ENCODE measurements around the gene ERAP2. TPM values are rescaled to one million over a fixed set of nuclear protein-coding genes. Genes with fewer than 3 reads are reported as not detected.

Gene ERAP2
- total RNA-seq, 1 donor from 2014 or later: 51.3 TPM

DNA sequence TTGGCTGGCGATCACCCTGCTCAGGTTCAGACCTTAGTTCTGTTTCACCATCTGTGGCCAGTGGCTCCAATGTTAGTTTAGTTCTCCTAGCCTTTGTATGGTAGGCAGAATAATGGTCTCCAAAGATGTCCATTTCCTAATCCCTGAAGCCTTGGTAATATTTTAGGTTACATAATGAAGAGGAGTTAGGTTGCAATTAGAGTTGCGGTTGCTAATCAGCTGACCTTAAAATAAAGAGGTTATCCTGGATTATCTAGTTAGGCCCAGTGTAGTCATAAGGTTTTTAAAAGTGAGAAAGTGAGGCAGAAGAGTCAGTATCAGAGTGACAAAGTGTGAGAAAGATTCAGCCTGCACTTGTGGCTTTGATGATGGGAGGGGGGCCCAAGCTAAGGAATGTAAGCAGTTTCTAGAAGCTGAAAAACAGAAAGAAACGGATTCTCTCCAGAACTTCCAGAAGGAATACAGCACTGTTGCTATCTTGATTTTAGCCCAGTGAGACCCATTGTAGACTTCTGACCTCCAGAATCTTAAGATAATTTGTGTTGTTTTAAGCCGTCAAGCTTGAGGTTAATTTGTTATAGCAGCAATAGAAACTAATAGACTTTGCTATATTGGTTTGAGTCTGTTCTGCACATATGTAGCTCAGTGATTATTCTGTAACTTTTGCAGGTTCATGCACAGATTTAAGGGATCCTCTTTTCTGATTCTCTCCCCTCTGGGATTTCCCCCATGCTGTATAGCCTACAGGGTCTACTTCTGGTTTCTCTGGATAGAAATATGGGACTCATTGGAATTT lies 81.2 kb downstream of the ERAP2 start:
- intact Hi-C loops (cut with micrococcal nuclease): loop anchor here (1.0 to 2.0 kb wide), 3 partner anchors 15 to 61 kb away; no protein-coding TSS in a partner anchor
- peak overlapping the region; percentile 84 for H3K27ac Mint-ChIP-seq

DNA sequence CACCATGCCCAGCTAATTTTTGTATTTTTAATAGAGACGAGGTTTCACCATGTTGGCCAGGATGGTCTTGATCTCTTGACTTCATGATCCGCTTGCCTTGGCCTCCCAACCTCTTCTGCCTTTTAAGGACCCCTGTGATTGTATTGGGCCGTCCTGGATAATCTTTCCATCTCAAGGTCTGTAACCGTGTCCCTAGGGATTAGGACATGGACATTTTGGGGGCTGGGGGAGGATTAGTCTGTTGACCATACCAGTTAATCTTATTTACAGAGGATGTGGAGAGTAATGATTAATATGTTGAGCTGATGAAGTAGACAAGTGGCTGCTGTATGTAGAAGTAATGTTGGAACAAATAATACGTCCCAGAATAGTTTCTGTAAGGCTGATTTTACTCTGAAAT lies 82.7 kb downstream of the ERAP2 start:
- peaks cover 3% of the 10 kb centered on the region for H3K9me3 Mint-ChIP-seq
- H3K4me3 Mint-ChIP-seq: peak overlapping the region; percentile 58
- intact Hi-C loops (cut with micrococcal nuclease): no loop called here
- H3K4me1 Mint-ChIP-seq: peaks cover 62% of the 10 kb centered on the region
- H3K27ac Mint-ChIP-seq: no peak overlapping the region
- peaks cover 20% of the 10 kb centered on the region for H3K36me3 Mint-ChIP-seq (ENCODE audit: low read depth)
- DNase-seq: no peak
- H3K27me3 Mint-ChIP-seq: no peaks in the 10 kb centered on the region

More for the DNA sequence above, 81.2 kb downstream of the ERAP2 start:
- peak overlapping the region; percentile 58 for H3K4me3 Mint-ChIP-seq
- DNase-seq: no peak
- peaks cover 61% of the 10 kb centered on the region for H3K4me1 Mint-ChIP-seq
- no peaks in the 10 kb centered on the region for H3K27me3 Mint-ChIP-seq
- H3K36me3 Mint-ChIP-seq (ENCODE audit: low read depth): peaks cover 15% of the 10 kb centered on the region
- H3K9me3 Mint-ChIP-seq: peaks cover 3% of the 10 kb centered on the region

DNA sequence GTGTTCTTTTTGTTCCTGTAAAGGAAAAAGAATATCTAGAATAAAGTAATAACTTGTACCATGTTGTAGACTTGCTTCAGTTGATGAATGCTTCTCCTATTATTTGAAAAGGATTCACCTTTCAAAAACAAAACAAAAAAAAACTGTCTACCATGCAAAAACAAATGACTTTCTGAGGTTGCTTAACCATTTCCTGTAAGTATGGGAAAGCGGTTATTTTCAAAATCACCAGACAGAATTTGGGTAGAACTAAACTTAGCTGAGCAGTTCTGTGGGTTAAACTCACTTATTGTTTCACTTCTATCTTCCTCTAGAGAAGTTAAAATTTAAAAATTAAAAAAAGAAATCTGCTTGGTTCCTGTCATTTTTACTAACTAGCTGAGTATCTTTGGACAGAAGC lies 84.8 kb downstream of the ERAP2 start:
- DNase-seq: peak; percentile 79
- H3K36me3 Mint-ChIP-seq (ENCODE audit: low read depth): peaks cover 23% of the 10 kb centered on the region
- no peaks in the 10 kb centered on the region for H3K27me3 Mint-ChIP-seq
- peak overlapping the region; percentile 66 for H3K27ac Mint-ChIP-seq
- H3K4me1 Mint-ChIP-seq: peaks cover 67% of the 10 kb centered on the region
- peak overlapping the region; percentile 57 for H3K4me3 Mint-ChIP-seq
- intact Hi-C loops (cut with micrococcal nuclease): loop anchor here (1.0 to 5.0 kb wide), 4 partner anchors 26 to 134 kb away; no protein-coding TSS in a partner anchor
- peaks cover 3% of the 10 kb centered on the region for H3K9me3 Mint-ChIP-seq

- no peak for DNase-seq
- Mint-ChIP-seq H3K27me3 (no peaks in the 10 kb centered on the region), H3K27ac (peak overlapping the region; percentile 92), H3K4me1 (peaks cover 60% of the 10 kb centered on the region), H3K36me3 (ENCODE audit: low read depth) (peaks cover 29% of the 10 kb centered on the region), H3K4me3 (peak overlapping the region; percentile 79), H3K9me3 (peaks cover 3% of the 10 kb centered on the region)
- intact Hi-C loops (cut with micrococcal nuclease): loop anchor here (5.0 kb wide), 1 partner anchor 40 kb away; no protein-coding TSS in a partner anchor
These were observed 86.3 kb downstream of the ERAP2 start for GRCh38 chr5:96962540-96962991.

DNA sequence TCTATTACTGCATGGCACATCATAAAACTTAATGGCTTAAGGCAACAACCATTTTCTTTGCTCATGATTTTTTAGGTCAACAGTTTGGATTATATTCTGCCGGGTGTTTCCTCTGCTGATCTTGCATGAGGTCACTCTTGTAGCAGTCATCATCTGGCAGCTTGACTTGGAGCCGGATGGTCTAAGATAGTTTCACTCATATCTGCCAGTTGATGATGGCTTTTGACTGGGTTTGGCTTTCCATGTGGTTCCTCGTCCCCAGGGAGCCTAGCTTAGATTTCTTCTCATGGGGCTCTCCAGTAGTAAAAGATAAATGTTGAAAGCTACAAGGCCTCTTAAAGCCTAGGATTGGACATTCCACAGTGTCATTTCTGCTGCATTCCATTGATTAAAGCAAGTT lies 87.0 kb downstream of the ERAP2 start:
- intact Hi-C loops (cut with micrococcal nuclease): loop anchor here (5.0 kb wide), 1 partner anchor 39 kb away; no protein-coding TSS in a partner anchor
- DNase-seq: peak; percentile 68
- Mint-ChIP-seq H3K27me3 (no peaks in the 10 kb centered on the region), H3K4me3 (peak overlapping the region; percentile 79), H3K4me1 (peaks cover 58% of the 10 kb centered on the region), H3K27ac (peak overlapping the region; percentile 92), H3K36me3 (ENCODE audit: low read depth) (peaks cover 27% of the 10 kb centered on the region), H3K9me3 (peaks cover 3% of the 10 kb centered on the region)

GRCh38 chr5:96966801-96967200 lies 90.5 kb downstream of the ERAP2 start:
- Mint-ChIP-seq H3K4me3 (no peak overlapping the region), H3K27me3 (no peaks in the 10 kb centered on the region), H3K9me3 (no peaks in the 10 kb centered on the region), H3K36me3 (ENCODE audit: low read depth) (peaks cover 23% of the 10 kb centered on the region), H3K27ac (no peak overlapping the region), H3K4me1 (peaks cover 57% of the 10 kb centered on the region)
- DNase-seq: no peak
- intact Hi-C loops (cut with micrococcal nuclease): loop anchor here (2.0 kb wide), 1 partner anchor 14 kb away; no protein-coding TSS in a partner anchor

DNA sequence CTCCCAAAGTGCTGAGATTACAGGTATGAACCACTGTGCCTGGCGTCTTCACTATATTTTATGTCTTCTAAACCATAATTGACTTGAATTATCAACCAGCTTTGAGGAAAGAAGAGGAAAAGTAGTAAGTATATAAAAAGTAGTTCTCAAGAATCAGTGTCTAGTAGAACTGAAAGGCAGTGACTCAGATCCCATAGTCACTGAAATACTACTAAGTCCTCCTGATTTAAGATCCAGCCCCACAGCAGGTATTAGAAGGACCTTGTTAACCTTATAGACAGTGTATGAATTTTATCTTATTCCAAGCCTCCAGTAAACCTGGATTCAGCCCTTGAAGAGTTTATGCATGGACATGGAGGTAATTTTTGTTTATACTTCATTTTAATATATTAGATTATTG lies 91.1 kb downstream of the ERAP2 start:
- Mint-ChIP-seq H3K27ac (no peak overlapping the region), H3K9me3 (no peaks in the 10 kb centered on the region), H3K27me3 (no peaks in the 10 kb centered on the region), H3K4me3 (no peak overlapping the region), H3K4me1 (peaks cover 58% of the 10 kb centered on the region), H3K36me3 (ENCODE audit: low read depth) (peaks cover 23% of the 10 kb centered on the region)
- intact Hi-C loops (cut with micrococcal nuclease): loop anchor here (2.0 kb wide), 1 partner anchor 15 kb away; no protein-coding TSS in a partner anchor
- DNase-seq: no peak

- Mint-ChIP-seq H3K4me1 (peaks cover 58% of the 10 kb centered on the region), H3K9me3 (no peaks in the 10 kb centered on the region), H3K36me3 (ENCODE audit: low read depth) (peaks cover 23% of the 10 kb centered on the region)
These were observed 91.8 kb downstream of the ERAP2 start for GRCh38 chr5:96968074-96968473.

GRCh38 chr5:96968614-96969013 lies 92.3 kb downstream of the ERAP2 start:
- H3K36me3 Mint-ChIP-seq (ENCODE audit: low read depth): peaks cover 23% of the 10 kb centered on the region
- peaks cover 55% of the 10 kb centered on the region for H3K4me1 Mint-ChIP-seq
- no peak for DNase-seq
- H3K4me3 Mint-ChIP-seq: no peak overlapping the region
- H3K27me3 Mint-ChIP-seq: no peaks in the 10 kb centered on the region
- intact Hi-C loops (cut with micrococcal nuclease): no loop called here
- no peaks in the 10 kb centered on the region for H3K9me3 Mint-ChIP-seq
- H3K27ac Mint-ChIP-seq: no peak overlapping the region

More at GRCh38 chr5:96968074-96968473, 91.8 kb downstream of the ERAP2 start:
- DNase-seq: no peak
- intact Hi-C loops (cut with micrococcal nuclease): no loop called here
- Mint-ChIP-seq H3K27me3 (no peaks in the 10 kb centered on the region), H3K27ac (no peak overlapping the region), H3K4me3 (no peak overlapping the region)

Other genes starting within 250 kb of the ERAP2 start
- 99.3 and 104 TPM in 2 replicates for gene CAST, start 214.1 kb upstream of the ERAP2 start, total RNA-seq
- gene ERAP1, start 68.6 kb upstream of the ERAP2 start, total RNA-seq: 91.6 and 99.1 TPM in 2 replicates
- 38.2 and 39.4 TPM in 2 replicates for gene LNPEP, start 59.6 kb downstream of the ERAP2 start, total RNA-seq

Measured in activated CD4-positive, alpha-beta T cell treated with anti-CD3 and anti-CD28 coated beads, Interleukin-2, amount 10 ng/mL, durations not matched to agents 24 days and 14 days (primary cell).